Stimulated activated CD4-positive, alpha-beta T cell treated with anti-CD3 and anti-CD28 coated beads, Interleukin-4, amount 100 ng/mL, for 24 hours (primary cell): ENCODE results near the gene DPP7.
A peak's percentile ranks its signal among the peaks of the same experiment; 100 is the strongest.

ENCODE experiments used
- DNase-seq: peaks from one replicate; pipeline ENCODE4 v3.0.0-alpha.2; 2020

Gene DPP7

GRCh38 chr9:137110147-137110910, 4.2 kb downstream of the DPP7 start:
- no peak for DNase-seq

DNA sequence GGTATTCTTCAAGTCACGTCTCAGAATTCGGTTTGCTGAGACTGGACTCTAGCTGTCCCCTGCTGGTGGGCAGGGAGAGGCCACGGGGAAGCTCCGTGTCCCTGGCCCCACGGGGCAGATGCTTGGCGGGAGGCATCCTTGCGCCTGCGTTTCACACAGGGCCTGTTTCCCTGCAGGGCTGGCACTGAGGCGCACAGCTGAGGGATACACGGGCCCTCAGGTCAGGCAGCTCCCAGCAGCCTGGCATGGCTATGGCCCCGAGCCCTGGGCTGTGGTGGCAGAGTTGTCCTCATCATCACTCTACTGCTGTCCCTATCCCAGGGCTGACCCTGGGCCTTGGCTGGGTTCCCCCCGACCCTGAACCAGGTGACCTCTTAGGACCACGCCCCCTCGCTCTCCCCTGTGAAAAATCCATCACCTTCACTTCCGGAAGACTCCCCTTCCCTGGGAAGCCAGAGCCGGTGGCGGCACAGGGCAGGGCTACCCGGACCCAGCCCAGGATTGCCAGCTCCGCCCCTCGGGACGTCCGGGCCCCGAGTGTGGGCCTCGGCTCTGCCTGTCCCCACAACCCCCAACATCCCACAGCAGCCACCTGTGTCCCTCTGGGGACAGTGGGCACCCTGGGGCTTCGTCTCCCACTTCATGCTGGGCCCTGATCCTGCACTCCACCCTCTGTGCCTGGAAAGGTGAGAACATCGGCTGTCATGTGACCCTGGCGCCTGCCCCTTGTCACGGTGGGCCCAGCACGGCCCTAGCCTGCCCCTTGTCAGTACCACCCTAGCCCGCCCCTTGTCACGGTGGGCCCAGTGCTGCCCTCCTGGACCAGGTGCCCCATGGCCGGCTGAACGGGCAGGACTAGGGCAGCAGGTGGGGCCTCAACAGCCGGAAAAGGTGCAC, 5.0 kb downstream of the DPP7 start:
- DNase-seq = no peak

DNA sequence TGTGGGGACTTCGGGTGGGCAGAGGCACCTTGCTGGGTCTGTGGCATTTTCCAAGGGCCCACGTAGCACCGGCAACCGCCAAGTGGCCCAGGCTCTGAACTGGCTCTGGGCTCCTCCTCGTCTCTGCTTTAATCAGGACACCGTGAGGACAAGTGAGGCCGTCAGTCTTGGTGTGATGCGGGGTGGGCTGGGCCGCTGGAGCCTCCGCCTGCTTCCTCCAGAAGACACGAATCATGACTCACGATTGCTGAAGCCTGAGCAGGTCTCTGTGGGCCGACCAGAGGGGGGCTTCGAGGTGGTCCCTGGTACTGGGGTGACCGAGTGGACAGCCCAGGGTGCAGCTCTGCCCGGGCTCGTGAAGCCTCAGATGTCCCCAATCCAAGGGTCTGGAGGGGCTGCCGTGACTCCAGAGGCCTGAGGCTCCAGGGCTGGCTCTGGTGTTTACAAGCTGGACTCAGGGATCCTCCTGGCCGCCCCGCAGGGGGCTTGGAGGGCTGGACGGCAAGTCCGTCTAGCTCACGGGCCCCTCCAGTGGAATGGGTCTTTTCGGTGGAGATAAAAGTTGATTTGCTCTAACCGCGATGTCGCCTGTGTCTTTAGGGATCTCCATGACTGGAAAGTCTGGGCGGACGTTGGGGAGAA, 5.8 kb downstream of the DPP7 start:
- no peak for DNase-seq

GRCh38 chr9:137107982-137108381, 6.6 kb downstream of the DPP7 start:
- no peak for DNase-seq

GRCh38 chr9:137107312-137107921, 7.1 kb downstream of the DPP7 start:
- DNase-seq = no peak

DNA sequence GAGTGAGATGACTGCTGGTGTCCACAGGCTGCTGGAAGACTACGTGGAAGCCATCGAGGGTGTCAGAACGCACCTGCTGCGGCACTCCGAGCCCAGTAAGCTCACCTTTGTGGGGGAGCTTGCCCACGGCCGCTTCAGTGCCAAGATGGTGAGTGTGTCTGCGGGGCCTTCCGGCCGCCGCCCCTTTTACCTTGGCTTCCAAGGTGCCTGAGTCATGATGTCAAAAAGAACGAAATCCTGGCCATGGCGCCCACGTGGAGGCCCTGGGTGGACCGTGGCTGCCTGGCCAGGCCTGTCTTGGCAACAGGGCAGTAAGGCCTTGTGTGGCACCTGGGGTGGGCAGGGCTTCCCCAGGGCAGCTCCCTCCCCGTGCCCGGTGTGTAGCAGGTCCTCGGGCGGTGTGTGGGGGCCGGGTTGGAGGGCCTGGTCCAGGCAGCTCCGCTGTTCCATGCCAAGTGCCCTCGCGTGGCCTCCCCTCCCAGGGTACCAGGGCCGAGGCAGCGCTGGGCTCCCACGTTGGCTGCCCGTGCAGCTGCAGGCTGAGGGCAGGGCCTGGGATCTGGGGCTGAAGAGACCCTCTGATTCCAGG, 7.8 kb downstream of the DPP7 start:
- no peak for DNase-seq

GRCh38 chr9:137105814-137106661, 8.5 kb downstream of the DPP7 start:
- no peak for DNase-seq

DNA sequence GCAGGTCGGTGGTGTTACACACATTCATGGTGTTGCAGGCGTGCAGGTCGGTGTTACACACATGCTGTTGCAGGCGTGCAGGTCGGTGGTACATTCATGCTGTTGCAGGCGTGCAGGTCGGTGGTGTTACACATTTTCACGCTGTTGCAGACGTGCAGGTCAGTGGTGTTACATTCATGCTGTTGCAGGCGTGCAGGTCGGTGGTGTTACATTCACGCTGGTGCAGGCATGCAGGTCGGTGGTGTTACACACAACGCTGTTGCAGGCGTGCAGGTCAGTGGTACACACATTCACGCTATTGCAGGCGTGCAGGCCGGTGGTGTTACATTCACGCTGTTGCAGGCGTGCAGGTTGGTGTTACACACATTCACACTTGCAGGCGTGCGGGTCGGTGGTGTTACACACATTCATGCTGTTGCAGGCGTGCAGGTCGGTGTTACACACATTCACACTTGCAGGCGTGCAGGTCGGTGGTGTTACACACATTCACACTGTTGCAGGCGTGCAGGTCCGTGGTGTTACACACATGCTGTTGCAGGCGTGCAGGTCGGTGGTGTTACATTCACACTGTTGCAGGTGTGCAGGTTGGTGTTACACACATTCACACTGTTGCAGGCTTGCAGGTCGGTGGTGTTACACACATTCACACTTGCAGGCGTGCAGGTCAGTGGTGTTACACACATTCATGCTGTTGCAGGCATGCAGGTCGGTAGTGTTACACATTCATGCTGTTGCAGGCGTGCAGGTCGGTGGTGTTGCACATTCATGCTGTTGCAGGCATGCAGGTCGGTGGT, 11.1 kb downstream of the DPP7 start:
- no peak for DNase-seq

- no peak for DNase-seq
Measured at GRCh38 chr9:137099231-137099630, 15.3 kb downstream of the DPP7 start.

DNA sequence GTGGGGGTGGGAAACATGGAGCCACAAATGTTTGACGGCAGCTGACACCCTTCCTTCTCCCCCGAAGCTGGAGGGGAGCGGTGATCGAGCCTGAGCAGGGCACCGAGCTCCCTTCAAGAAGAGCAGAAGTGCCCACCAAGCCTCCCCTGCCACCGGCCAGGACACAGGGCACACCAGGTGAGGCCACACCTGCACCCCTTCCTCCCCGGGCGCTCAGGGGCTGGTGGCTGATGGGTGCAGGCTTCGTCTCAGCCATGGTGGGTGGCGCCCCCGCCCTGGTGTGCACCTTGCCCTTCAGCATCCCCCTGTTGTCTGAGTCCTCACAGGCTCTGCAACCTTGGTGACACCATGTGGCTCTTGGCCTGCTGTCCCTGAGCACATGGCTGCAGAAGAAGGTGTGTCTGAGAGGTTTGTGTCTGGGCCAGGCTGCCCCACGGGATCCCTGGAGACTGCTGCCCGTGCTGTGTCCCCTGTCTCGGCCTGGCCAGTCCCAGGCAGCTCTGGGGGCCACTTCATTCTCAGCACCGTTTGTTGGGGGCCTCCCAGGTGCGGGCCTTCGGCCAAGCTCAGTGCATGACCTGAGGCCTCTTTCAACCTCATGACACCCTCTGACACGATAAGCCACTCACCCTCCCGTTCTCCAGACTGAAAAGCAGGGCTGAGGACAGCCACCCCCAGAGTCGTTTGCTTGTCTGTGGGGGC, 16.6 kb downstream of the DPP7 start:
- no peak for DNase-seq

GRCh38 chr9:137096785-137097546, 17.6 kb downstream of the DPP7 start:
- no peak for DNase-seq

DNA sequence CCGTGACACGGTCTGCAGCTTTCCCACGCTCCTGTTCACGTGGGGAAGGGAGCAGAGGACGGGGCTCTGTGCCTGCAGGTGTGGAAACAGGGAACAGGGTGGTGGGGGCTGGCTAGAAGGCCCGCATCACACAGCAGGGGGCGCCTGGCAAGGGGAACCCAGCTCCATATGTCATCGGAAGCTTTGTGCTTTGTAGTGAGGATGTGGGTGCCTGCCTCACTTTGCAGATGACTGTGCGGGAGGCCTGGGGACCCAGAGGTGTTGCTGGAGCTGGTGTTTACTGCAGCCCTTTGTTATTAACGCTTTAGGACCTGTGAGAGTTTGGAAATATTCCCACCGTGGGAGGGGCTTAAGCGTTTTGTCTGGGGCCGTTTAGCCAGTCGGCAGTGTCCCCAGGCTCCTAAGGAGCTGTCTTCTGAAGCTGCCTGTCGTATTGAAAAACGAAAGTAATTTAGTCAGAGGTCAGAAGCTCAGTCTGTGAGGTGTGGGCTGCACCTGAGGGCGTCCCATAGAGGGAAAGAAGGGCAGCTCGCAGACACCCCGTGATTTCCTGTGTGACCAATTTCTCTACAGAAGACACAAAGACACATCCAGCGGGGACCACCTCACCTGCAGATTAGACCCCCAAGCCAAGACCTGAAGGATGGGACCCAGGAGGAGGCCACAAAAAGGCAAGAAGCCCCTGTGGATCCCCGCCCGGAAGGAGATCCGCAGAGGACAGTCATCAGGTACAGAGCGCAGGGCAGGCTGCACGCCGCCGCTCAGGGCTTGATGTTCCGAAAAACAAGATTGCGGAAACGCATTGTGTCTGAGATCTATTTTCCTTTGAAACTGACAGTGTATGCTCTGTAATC, 18.6 kb downstream of the DPP7 start:
- DNase-seq = peak; percentile 88

DNA sequence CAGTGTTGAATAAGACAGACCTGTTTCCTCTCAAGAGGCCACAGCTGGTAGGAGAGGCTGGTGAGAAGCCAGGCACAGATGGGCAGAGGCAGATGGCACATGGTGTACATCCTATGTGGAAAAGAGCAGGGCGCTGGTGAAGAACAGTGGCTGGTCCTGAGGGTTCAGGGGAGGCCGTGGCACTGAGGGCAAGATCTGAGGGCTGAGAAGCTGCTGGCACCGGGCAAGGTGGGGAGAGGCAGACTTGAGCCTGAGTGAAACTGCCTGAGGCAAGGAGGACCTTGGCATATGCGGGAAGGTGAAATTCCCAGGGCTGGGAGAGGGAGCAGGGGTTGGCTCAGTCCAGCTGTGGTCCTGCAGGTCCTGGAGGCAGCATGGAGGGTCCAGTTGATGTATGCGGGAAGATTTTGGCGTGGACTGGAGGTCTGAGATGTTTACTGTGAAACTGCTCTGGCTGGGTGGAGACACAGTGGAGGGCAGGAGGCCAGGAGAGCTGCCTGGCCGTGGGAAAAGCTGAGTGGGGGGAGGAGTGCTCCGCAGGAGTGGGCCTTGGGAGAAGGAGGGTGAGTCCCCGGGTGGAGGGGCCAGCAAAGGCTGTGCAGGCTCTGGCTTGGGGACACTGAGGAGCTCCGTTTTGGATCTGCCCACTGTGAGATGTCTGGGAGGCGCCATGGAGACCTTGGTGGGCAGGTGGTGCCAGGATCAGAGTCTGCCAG, 25.1 kb downstream of the DPP7 start:
- DNase-seq = no peak

DNA sequence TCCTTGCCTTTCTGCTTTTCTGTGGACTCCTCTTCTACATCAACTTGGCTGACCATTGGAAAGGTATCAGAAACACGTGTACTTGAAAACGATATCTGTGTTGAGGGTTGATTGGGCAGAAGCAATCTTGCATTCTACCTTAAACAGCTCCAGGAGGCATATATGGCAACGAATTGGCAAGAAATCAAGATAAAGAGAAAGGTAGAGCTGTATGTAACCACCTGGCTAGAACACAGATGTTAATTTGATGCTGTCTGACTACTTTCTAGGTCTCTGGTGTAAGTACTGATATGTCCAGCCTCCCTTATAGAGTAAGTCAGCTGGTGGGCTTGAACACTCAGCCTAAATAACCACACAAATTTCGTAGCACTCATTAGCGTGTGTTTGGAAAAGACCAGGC, 26.4 kb downstream of the DPP7 start:
- DNase-seq = no peak

GRCh38 chr9:137087409-137087925, 27.1 kb downstream of the DPP7 start:
- DNase-seq = no peak

DNA sequence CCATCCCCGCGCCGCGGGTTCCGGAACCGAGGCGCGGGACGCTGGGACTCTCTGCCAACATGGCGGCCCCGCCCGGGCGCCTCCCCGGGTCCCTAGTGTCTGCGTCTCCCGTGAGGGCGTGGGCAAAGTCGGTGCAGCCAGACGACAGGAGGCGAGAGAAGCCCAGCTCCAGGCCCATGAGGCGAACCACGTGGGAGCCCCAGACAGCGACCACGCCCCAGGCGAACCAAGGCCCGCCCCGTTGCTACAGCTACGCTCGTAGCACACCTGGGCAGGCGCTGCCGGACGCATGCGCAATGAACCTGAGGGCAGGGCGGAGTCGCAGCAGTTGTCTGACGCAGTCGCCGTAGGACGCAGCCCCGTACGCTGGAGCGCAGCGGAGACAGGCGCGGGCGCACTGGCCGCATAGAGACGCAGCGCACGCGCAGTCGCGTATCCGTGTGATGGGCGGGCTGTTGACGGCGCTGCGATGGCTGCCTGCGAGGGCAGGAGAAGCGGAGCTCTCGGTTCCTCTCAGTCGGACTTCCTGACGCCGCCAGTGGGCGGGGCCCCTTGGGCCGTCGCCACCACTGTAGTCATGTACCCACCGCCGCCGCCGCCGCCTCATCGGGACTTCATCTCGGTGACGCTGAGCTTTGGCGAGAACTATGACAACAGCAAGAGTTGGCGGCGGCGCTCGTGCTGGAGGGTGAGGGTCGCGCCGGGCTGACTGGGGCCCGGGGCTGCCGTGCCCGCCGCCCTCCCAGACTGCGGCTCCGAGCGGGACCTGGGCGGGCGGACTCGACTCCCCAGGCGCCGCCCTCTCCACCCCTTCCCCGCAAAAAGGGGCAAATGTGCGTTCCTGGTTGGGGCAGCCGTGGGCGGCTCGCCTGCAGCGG, 27.8 kb downstream of the DPP7 start, which contains the start of gene MAN1B1:
TSS of gene MAN1B1 (plus strand) at position 455 of the 878 bp plus-strand sequence. CDS start at position 470, 15 bp downstream.
- DNase-seq = peak; percentile 100
